Pons (tissue), 1 donor: Measurements from ENCODE around the gene RIT1.
"Not testable (repeated sequence)": the region's sequence is repeated elsewhere in the genome, so short reads cannot be mapped to it uniquely, and the experiment has no call there.

Experiments
- DNase-seq: peaks from one replicate; pipeline ENCODE4 v3.0.0-alpha.2; 2016; ENCODE audit warnings: low spot score

RIT1 gene

DNA sequence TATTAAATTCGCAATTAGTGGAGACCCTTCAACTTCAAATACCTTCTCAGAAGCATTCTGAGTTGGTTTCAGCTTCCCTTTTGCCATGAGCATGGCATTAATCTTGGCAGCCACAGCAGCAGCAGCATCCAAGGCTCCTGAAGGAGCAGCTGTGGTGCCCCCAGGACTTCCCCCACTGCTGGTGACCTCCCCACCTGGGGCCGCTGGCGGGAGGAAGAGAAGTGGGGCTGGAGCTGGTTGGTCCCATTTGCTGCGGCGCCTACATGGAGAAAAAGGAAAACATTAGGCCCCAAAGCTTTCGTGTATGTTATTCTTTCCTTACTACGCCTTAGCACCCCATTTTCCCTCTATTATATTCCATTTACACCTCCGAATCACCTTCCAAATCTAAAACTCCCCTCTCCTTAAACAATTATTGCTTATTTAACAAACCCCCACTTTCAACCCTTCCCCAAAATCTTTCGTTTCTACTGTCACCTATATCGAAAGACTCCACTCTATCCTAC lies 22.5 kb upstream of the RIT1 start:
- no peak for DNase-seq

DNA sequence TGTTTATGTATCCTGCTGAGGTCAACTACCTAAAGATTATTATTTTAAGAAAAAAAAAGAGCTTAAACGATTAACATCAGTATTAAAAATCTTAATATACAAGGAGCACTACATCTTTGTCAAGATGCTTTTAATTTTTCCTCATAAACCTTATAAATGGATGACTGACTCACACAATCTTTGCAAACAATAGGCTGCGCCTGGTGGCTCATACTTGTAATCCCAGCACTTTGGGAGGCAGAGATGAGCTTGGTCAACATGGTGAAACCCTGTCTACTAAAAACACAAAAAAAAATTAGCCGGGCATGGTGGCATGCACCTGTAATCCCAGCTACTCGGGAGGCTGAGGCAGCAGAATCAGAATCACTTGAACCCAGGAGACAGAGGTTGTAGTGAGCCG lies 21.3 kb upstream of the RIT1 start:
- no peak for DNase-seq

GRCh38 chr1:155932081-155932480 lies 20.9 kb upstream of the RIT1 start:
- DNase-seq = no peak

DNA sequence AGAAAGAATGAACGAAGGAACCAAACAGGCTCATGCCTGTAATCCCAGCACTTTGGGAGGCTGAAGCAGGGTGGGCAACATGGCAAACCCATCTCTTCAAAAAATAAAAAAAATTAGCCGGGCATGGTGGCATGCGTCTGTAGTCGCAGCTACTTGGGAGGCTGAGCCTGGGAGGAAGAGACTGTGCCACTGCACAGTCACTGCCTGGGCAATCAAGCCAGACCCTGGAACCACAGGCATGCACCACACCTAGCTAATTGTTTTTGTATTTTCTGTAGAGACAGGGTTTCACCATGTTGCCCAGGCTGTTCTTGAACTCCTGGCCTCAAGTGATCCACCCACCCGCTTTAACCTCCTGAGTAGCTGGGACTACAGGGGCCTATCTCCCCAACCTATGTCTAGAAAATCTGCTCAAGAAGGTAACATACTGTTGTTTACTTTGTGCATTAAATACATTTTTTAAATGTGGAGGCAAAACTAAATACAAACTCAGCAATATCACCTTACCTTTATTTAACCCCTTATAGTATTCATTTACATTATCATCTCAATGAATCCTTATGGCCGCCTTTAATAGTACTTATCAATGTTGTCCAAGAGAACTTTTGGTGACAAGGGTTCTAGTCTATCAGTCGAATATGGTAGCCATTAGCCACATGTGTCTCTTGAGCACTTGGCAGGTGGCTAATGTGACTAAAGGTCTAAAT lies 20.3 kb upstream of the RIT1 start:
- no peak for DNase-seq

- DNase-seq = not testable (repeated sequence)
These were observed 19.6 kb upstream of the RIT1 start for GRCh38 chr1:155930725-155931124.

GRCh38 chr1:155929057-155929456 lies 17.9 kb upstream of the RIT1 start:
- no peak for DNase-seq

DNA sequence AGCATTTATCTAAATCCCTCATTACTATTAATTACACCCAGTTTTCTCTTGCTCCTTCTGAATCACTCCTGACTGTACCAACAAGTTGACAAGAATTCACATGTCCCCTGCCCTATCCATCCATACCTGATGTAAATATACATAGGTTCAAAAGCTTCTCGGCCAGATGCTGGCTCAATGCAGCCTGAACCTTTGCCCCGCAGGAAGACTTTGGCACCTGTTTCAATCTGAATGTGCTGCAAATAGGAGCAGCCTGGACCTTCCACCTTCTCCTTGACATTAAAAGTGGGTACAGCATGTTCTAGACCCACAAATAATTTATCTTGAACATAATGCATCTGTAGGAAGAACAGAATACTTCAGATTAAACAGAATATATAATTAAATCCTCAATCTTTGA lies 14.4 kb upstream of the RIT1 start:
- DNase-seq = no peak

DNA sequence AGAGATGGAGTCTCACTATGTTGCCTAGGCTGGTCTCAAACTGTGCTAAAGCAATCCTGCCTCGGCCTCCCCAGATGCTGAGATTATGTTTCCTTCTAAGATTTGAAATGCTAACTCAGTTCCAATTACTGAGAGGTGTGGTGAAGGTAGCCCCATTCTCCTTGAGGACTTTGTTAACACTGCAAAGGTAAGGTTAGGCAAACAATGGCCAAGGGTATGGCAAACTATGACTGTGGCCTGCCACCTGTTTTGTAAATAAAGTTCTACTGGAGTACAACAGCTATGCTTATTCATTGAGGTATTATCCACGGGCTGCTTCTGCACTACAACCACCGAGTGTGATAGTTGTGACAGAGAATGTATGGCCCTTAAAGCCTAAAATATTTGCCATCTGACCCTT lies 9.6 kb upstream of the RIT1 start:
- DNase-seq = no peak

DNA sequence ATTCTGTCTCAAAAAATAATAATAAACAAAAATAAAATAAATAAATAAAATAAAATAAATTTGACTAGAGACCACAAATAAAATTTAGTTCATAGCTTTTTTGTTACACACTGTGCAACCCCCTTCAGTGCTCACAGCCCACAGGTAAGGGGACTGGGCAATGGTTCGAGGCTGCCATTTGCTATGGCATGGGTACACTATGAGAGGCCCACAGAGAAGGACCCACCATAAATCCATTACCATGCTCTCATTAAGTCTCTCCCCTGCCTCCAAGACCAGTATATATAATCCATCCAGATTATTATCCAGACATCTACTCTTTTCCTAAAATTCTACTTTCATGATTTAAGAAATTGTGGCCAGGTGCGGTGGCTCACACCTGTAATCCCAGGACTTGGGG lies 8.7 kb upstream of the RIT1 start:
- no peak for DNase-seq

DNA sequence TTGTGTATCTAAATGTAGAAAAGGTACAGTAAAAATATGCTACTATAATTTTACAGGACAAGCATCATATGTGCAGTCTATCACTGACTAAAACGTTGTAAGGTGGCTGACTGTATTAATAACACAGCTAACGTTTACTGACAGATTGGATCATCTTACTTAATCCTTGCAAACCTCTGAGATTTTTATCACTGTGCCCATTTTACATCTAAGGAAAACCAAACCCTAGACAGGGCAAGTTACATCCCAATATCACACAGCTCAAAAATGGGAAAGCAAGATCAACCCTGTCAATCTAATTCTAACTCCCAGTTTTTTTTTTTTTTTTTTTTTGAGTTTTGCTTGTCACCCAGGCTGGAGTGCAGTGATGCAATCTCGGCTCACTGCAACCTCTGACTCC lies 7.5 kb upstream of the RIT1 start:
- DNase-seq = no peak

GRCh38 chr1:155913969-155914757 lies 3.0 kb upstream of the RIT1 start:
- DNase-seq = no peak

- no peak for DNase-seq
These were observed 947 bp upstream of the RIT1 start for GRCh38 chr1:155912056-155912536.

DNA sequence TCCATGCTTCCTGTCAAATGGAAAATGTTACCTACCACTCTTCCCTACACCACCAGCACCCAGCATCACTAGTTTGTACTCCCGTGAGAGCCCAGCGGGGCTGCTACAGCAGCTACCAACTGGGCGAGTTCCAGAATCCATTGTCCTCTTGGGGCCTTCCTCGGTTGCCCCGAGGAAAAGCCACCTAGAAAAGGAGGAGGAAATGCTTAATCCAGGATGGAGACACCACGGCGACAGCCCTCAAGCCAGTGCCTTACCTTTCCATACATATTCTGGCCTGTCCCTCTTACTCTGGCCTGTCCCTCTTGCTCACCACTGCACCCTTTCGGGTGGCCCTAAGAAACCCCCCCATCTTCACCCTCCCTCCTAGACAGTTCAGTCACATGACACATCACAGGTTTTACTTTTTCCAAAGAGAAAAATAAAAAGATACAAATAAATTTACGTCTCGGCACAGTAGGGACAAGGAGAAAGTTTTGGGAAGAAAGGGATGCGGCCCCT lies 478 bp downstream of the RIT1 start:
- peak; percentile 64 for DNase-seq

DNA sequence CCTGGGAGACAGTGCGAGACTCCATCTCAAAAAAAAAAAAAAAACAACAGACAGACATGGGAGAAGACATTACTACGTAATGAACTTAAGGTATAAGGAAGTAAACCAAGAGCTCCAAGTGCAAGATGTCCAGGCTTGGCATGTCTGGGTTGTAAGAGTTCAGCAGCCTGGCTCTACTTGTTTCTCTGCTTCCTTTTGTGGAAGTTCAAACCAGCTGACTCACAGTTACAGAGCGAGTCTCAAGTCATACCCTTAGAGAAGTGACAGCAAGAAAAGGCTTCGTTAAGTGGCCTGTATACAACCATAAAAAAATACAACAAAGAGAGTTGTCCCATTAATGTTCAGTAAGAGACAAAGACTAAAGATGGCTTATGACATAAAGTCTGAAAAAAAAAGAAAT lies 1.3 kb downstream of the RIT1 start:
- peak; percentile 69 for DNase-seq

- DNase-seq = no peak
These were observed 6.9 kb downstream of the RIT1 start for GRCh38 chr1:155904261-155904660.

- DNase-seq = no peak
These were observed 11.0 kb downstream of the RIT1 start for GRCh38 chr1:155900161-155900560.

DNA sequence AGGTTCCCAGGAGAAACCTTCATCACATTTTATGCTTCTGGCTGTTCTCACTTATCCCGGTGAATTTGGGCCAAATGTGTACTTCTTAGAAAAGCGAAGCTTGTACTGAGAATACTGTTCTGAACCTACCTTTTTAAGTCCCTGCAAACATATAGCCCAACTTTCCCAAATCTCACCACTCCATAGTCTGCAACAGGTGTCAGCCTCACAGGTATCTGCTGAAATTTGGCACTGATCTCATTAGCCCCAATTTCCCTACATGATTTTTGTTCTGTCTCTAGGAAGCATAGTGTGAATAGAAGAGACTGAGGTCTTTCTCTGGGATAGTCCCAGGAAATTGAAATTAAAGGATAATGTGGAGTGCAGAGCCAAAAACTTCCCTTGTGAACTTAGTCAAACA lies 11.5 kb downstream of the RIT1 start:
- DNase-seq = no peak

GRCh38 chr1:155898888-155899287 lies 12.3 kb downstream of the RIT1 start:
- no peak for DNase-seq

- DNase-seq = no peak
These were observed 13.4 kb downstream of the RIT1 start for GRCh38 chr1:155897746-155898145.

GRCh38 chr1:155896476-155896875 lies 14.7 kb downstream of the RIT1 start:
- not testable (repeated sequence) for DNase-seq

GRCh38 chr1:155895617-155896016 lies 15.5 kb downstream of the RIT1 start:
- DNase-seq = not testable (repeated sequence)

- no peak for DNase-seq
These were observed 17.6 kb downstream of the RIT1 start for GRCh38 chr1:155893389-155894142.
